OCI-LY1 (cell line): ENCODE measurements around the gene MOK.

Experiments used
- H2AFZ ChIP-seq: fragments of 200-600 bp; sonication (generic), shearing (Covaris generic); 2 replicates; pipeline ENCODE4 v1.6.0; 2014; ENCODE audit warnings: antibody characterized with exemption, mild to moderate bottlenecking, low read length
- H3F3A ChIP-seq: fragments of 200-600 bp; sonication (generic), shearing (Covaris generic); 2 replicates; pipeline ENCODE4 v1.6.0; 2014; ENCODE audit warnings: mild to moderate bottlenecking, antibody characterized with exemption, low read length, moderate library complexity; ENCODE audit not compliant: insufficient read depth
- H3K27ac ChIP-seq: fragments of 200-600 bp; sonication (generic); 2 replicates; pipeline ENCODE4 v1.5.1; 2014; ENCODE audit warnings: low read length, mixed run types, mild to moderate bottlenecking, low read depth; ENCODE audit not compliant: poor library complexity, severe bottlenecking
- H3K27me3 ChIP-seq: fragments of 200-600 bp; sonication (generic); 2 replicates; pipeline ENCODE4 v1.6.0; 2014; ENCODE audit warnings: antibody characterized with exemption, mild to moderate bottlenecking, low read length, moderate library complexity; ENCODE audit not compliant: insufficient read depth
- H3K36me3 ChIP-seq: fragments of 200-600 bp; sonication (generic); 2 replicates; pipeline ENCODE4 v1.6.1; 2014; ENCODE audit warnings: mild to moderate bottlenecking, antibody characterized with exemption, low read length, moderate library complexity, mixed read lengths; ENCODE audit not compliant: insufficient read depth
- H3K4me1 ChIP-seq: fragments of 200-600 bp; sonication (generic); 2 replicates; pipeline ENCODE4 v1.5.1; 2014; ENCODE audit warnings: mild to moderate bottlenecking, low read length, moderate library complexity; ENCODE audit not compliant: insufficient read depth, severe bottlenecking
- H3K4me2 ChIP-seq: fragments of 200-600 bp; sonication (generic), shearing (Covaris generic); 2 replicates; pipeline ENCODE4 v1.6.1; 2014; ENCODE audit warnings: low read length
- H3K4me3 ChIP-seq: fragments of 200-600 bp; sonication (generic); 2 replicates; pipeline ENCODE4 v1.5.1; 2014; ENCODE audit warnings: low read length, low read depth, mild to moderate bottlenecking, mixed read lengths; ENCODE audit not compliant: poor library complexity, severe bottlenecking
- H3K79me2 ChIP-seq: fragments of 200-600 bp; shearing (Covaris generic); 2 replicates; pipeline ENCODE4 v1.6.1; 2016; ENCODE audit warnings: mixed run types, low read length, mixed read lengths; ENCODE audit not compliant: insufficient read depth
- H3K9ac ChIP-seq: fragments of 200-600 bp; sonication (generic), shearing (Covaris generic); 2 replicates; pipeline ENCODE4 v1.6.1; 2014; ENCODE audit warnings: mild to moderate bottlenecking, low read length, mixed read lengths
- H3K9me2 ChIP-seq: fragments of 200-600 bp; sonication (generic), shearing (Covaris generic); 2 replicates; pipeline ENCODE4 v1.6.1; 2014; ENCODE audit warnings: low read depth, mild to moderate bottlenecking, low read length, mixed read lengths
- H3K9me3 ChIP-seq: fragments of 200-600 bp; shearing (Covaris generic); 2 replicates; pipeline ENCODE4 v1.6.1; 2014; ENCODE audit warnings: low read length, mixed read lengths
- H4K20me1 ChIP-seq: fragments of 200-600 bp; sonication (generic), shearing (Covaris generic); 2 replicates; pipeline ENCODE4 v1.6.0; 2016; ENCODE audit warnings: mild to moderate bottlenecking, low read length; ENCODE audit not compliant: insufficient read depth
- EZH2 ChIP-seq: fragments of 200-600 bp; sonication (generic), shearing (Covaris generic); IDR thresholded peaks from 2 replicates; pipeline ENCODE4 v1.8.0; 2017; ENCODE audit warnings: borderline replicate concordance, mixed run types, mild to moderate bottlenecking, antibody characterized with exemption, low read length, moderate library complexity, mixed read lengths
- TF ChIP-seq, protein P1 (sequence below): fragments of 200-600 bp; sonication (generic), shearing (Covaris generic); IDR thresholded peaks from 2 replicates; pipeline ENCODE4 v1.5.1; 2017; ENCODE audit warnings: mild to moderate bottlenecking, antibody characterized with exemption, low read length, moderate library complexity, mixed read lengths

The MOK gene

DNA sequence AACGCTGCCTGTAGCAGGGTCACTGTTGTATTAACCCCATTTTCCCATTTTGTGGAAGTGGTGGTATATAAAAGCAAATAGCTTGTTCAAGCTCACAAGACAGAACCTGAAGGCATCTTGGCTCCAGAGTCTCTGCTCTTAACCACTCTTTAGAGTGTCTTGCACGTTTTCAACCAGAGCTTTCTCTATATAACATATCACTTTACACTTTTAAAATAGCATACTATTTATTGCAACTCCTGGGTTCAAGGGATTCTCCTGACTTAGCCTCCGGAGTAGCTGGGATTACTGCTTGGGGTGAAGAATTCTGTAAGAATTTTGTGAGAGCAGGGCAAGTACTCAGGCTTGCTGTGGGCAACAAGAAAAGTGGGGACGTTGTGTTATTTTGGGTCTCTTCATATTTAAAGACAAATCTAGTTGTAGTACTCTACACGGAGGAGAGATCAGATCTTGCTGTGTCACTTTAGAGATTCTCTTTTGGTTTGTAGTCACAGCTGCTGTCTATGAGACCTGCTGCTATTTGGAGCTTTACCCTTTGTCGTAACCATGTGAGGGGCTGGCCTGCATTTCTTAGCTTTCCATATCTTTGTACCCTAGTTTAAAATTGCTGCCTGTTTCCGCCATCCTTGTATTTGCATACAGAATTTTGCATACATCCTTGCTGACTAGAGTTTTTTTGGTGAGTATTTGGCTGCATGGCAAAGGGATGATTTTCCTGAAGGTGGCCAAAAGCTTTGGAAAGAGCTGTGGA lies 124.5 kb downstream of the MOK start:
- H4K20me1 ChIP-seq, result no peaks in the 10 kb centered on the region
- H3K4me3 ChIP-seq, result no peak overlapping the region
- H3K9me3 ChIP-seq, result no peaks in the 10 kb centered on the region
- H3K9me2 ChIP-seq, result no peaks in the 10 kb centered on the region
- H3F3A ChIP-seq, result no peaks in the 10 kb centered on the region; the same call in 1 of the 2 replicates
- H3K36me3 ChIP-seq, result no peaks in the 10 kb centered on the region
- peak overlapping the region; percentile 50 for H3K27ac ChIP-seq
- no peak overlapping the region for H2AFZ ChIP-seq
- no peaks in the 10 kb centered on the region for H3K27me3 ChIP-seq
- H3K9ac ChIP-seq, result no peak overlapping the region; the same call in 1 of the 2 replicates
- H3K4me2 ChIP-seq, result peak overlapping the region; percentile 40
- peaks cover 19% of the 10 kb centered on the region for H3K4me1 ChIP-seq
- TF ChIP-seq, protein P1, sequence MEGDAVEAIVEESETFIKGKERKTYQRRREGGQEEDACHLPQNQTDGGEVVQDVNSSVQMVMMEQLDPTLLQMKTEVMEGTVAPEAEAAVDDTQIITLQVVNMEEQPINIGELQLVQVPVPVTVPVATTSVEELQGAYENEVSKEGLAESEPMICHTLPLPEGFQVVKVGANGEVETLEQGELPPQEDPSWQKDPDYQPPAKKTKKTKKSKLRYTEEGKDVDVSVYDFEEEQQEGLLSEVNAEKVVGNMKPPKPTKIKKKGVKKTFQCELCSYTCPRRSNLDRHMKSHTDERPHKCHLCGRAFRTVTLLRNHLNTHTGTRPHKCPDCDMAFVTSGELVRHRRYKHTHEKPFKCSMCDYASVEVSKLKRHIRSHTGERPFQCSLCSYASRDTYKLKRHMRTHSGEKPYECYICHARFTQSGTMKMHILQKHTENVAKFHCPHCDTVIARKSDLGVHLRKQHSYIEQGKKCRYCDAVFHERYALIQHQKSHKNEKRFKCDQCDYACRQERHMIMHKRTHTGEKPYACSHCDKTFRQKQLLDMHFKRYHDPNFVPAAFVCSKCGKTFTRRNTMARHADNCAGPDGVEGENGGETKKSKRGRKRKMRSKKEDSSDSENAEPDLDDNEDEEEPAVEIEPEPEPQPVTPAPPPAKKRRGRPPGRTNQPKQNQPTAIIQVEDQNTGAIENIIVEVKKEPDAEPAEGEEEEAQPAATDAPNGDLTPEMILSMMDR, result no peak
- TF ChIP-seq EZH2, result no peak
- H3K79me2 ChIP-seq, result peaks cover 52% of the 10 kb centered on the region
